Activated naive CD4-positive, alpha-beta T cell treated with anti-CD3 and anti-CD28 coated beads, Interleukin-2, amount 10 ng/mL, durations not matched to agents 7 days and 5 days (primary cell): ENCODE data around the gene PHF12.

ENCODE experiments used
- CTCF ChIA-PET: fragments of 350-600 bp; sonication (Branson Sonifier 250); formaldehyde crosslinking; loops from one replicate; lab custom pipeline; 2021; ENCODE audit warnings: antibody characterized with exemption; lab: Charles Lee
- DNase-seq: peaks from one replicate; pipeline ENCODE4 v3.0.0-alpha.2; 2020
- H3K27ac Mint-ChIP-seq: one replicate; pipeline ENCODE4 v1.8.0; 2021; ENCODE audit warnings: mild to moderate bottlenecking, moderate library complexity, mixed read lengths
- H3K27me3 Mint-ChIP-seq: one replicate; pipeline ENCODE4 v1.8.0; 2021; ENCODE audit warnings: mild to moderate bottlenecking, mixed read lengths
- H3K36me3 Mint-ChIP-seq: one replicate; pipeline ENCODE4 v1.8.0; 2021; ENCODE audit warnings: mixed read lengths
- H3K4me1 Mint-ChIP-seq: one replicate; pipeline ENCODE4 v1.8.0; 2021; ENCODE audit warnings: mixed read lengths
- H3K4me3 Mint-ChIP-seq: one replicate; pipeline ENCODE4 v1.8.0; 2021; ENCODE audit warnings: mild to moderate bottlenecking, moderate library complexity, mixed read lengths
- H3K9me3 Mint-ChIP-seq: one replicate; pipeline ENCODE4 v1.8.0; 2021; ENCODE audit warnings: mixed read lengths

Gene PHF12

GRCh38 chr17:28956112-28956511 lies 4.8 kb upstream of the PHF12 start:
- Mint-ChIP-seq H3K9me3 (no peaks in the 10 kb centered on the region), H3K4me1 (peaks cover 2% of the 10 kb centered on the region), H3K36me3 (no peaks in the 10 kb centered on the region), H3K27me3 (no peaks in the 10 kb centered on the region), H3K4me3 (no peak overlapping the region), H3K27ac (no peak overlapping the region)
- DNase-seq: no peak
- CTCF ChIA-PET: interaction anchor here (0.6 to 3.4 kb wide), 4 partner anchors 155 to 309 kb away, joined by 3 to 19 read pairs (median 6); partner anchors contain the start of gene TLCD1

GRCh38 chr17:28955408-28955807 lies 4.1 kb upstream of the PHF12 start:
- DNase-seq: no peak
- H3K9me3 Mint-ChIP-seq: no peaks in the 10 kb centered on the region

GRCh38 chr17:28954886-28955285 lies 3.6 kb upstream of the PHF12 start:
- Mint-ChIP-seq H3K27me3 (peaks cover 3% of the 10 kb centered on the region), H3K4me1 (peaks cover 2% of the 10 kb centered on the region), H3K36me3 (peaks cover 2% of the 10 kb centered on the region), H3K27ac (no peak overlapping the region), H3K9me3 (no peaks in the 10 kb centered on the region), H3K4me3 (no peak overlapping the region)
- CTCF ChIA-PET: interaction anchor here (2.3 kb wide), 1 partner anchor 162 kb away, joined by 14 read pairs; no protein-coding TSS in a partner anchor
- DNase-seq: no peak

More at GRCh38 chr17:28955408-28955807, 4.1 kb upstream of the PHF12 start:
- Mint-ChIP-seq H3K4me1 (peaks cover 2% of the 10 kb centered on the region), H3K27me3 (peaks cover 3% of the 10 kb centered on the region), H3K36me3 (peaks cover 2% of the 10 kb centered on the region), H3K4me3 (no peak overlapping the region), H3K27ac (no peak overlapping the region)
- CTCF ChIA-PET: interaction anchor here (0.6 kb wide), 1 partner anchor 308 kb away, joined by 3 read pairs; no protein-coding TSS in a partner anchor

- Mint-ChIP-seq H3K27ac (peak overlapping the region; percentile 69), H3K4me3 (no peak overlapping the region), H3K9me3 (no peaks in the 10 kb centered on the region), H3K36me3 (peaks cover 8% of the 10 kb centered on the region), H3K27me3 (peaks cover 3% of the 10 kb centered on the region), H3K4me1 (peaks cover 5% of the 10 kb centered on the region)
- DNase-seq: peak; percentile 71
- CTCF ChIA-PET: interaction anchor here (0.6 to 2.9 kb wide), 31 partner anchors 8 to 310 kb away, joined by 3 to 43 read pairs (median 5); partner anchors contain the start of genes NEK8, RPL23A and TLCD1
Measured at GRCh38 chr17:28953444-28954118, 2.3 kb upstream of the PHF12 start.

GRCh38 chr17:28951991-28952975 lies 965 bp upstream of the PHF12 start:
- Mint-ChIP-seq H3K27me3 (peaks cover 3% of the 10 kb centered on the region), H3K4me3 (no peak overlapping the region), H3K36me3 (peaks cover 19% of the 10 kb centered on the region), H3K4me1 (peaks cover 18% of the 10 kb centered on the region), H3K27ac (no peak overlapping the region), H3K9me3 (no peaks in the 10 kb centered on the region)
- peak; percentile 98 for DNase-seq
- CTCF ChIA-PET: interaction anchor here (0.6 to 4.1 kb wide), 21 partner anchors 9 to 240 kb away, joined by 3 to 43 read pairs (median 6); partner anchors contain the start of genes NEK8, RPL23A and TLCD1

GRCh38 chr17:28950752-28951427 lies 428 bp downstream of the PHF12 start:
- Mint-ChIP-seq H3K36me3 (peaks cover 25% of the 10 kb centered on the region), H3K4me3 (peak overlapping the region; percentile 94), H3K9me3 (no peaks in the 10 kb centered on the region), H3K4me1 (peaks cover 32% of the 10 kb centered on the region), H3K27ac (peak overlapping the region; percentile 97), H3K27me3 (peaks cover 3% of the 10 kb centered on the region)
- DNase-seq: no peak
- CTCF ChIA-PET: interaction anchor here (0.6 to 4.1 kb wide), 9 partner anchors 14 to 225 kb away, joined by 3 to 21 read pairs (median 5); partner anchors contain the start of genes FLOT2 and TLCD1

- DNase-seq: peak; percentile 74
Measured at GRCh38 chr17:28950017-28950751, 1.1 kb downstream of the PHF12 start.

GRCh38 chr17:28949185-28950016 lies 1.9 kb downstream of the PHF12 start:
- H3K27me3 Mint-ChIP-seq: peaks cover 3% of the 10 kb centered on the region
- H3K4me3 Mint-ChIP-seq: peak overlapping the region; percentile 94
- no peaks in the 10 kb centered on the region for H3K9me3 Mint-ChIP-seq
- H3K27ac Mint-ChIP-seq: peak overlapping the region; percentile 97
- peak; percentile 68 for DNase-seq
- peaks cover 34% of the 10 kb centered on the region for H3K36me3 Mint-ChIP-seq
- CTCF ChIA-PET: interaction anchor here (0.9 to 4.1 kb wide), 12 partner anchors 12 to 223 kb away, joined by 3 to 21 read pairs (median 4); partner anchors contain the start of genes DHRS13, FLOT2 and TLCD1
- H3K4me1 Mint-ChIP-seq: peaks cover 44% of the 10 kb centered on the region

More at GRCh38 chr17:28950017-28950751, 1.1 kb downstream of the PHF12 start:
- H3K9me3 Mint-ChIP-seq: no peaks in the 10 kb centered on the region
- H3K36me3 Mint-ChIP-seq: peaks cover 30% of the 10 kb centered on the region
- H3K27ac Mint-ChIP-seq: peak overlapping the region; percentile 97
- H3K27me3 Mint-ChIP-seq: peaks cover 3% of the 10 kb centered on the region
- CTCF ChIA-PET: interaction anchor here (0.9 to 4.1 kb wide), 10 partner anchors 16 to 223 kb away, joined by 3 to 21 read pairs (median 5); partner anchors contain the start of genes DHRS13, FLOT2 and TLCD1
- peak overlapping the region; percentile 94 for H3K4me3 Mint-ChIP-seq
- peaks cover 39% of the 10 kb centered on the region for H3K4me1 Mint-ChIP-seq

- peaks cover 35% of the 10 kb centered on the region for H3K36me3 Mint-ChIP-seq
- peaks cover 47% of the 10 kb centered on the region for H3K4me1 Mint-ChIP-seq
- CTCF ChIA-PET: interaction anchor here (1.2 to 4.1 kb wide), 5 partner anchors 11 to 222 kb away, joined by 3 to 21 read pairs (median 6); partner anchors contain the start of genes FLOT2 and TLCD1
- DNase-seq: peak; percentile 26
- H3K27me3 Mint-ChIP-seq: peaks cover 3% of the 10 kb centered on the region
- H3K9me3 Mint-ChIP-seq: no peaks in the 10 kb centered on the region
- peak overlapping the region; percentile 97 for H3K27ac Mint-ChIP-seq
- H3K4me3 Mint-ChIP-seq: peak overlapping the region; percentile 94
Measured at GRCh38 chr17:28948873-28949184, 2.5 kb downstream of the PHF12 start.

- CTCF ChIA-PET: interaction anchor here (0.7 to 4.1 kb wide), 4 partner anchors 11 to 221 kb away, joined by 3 to 21 read pairs (median 3); partner anchors contain the start of gene TLCD1
- peaks cover 3% of the 10 kb centered on the region for H3K27me3 Mint-ChIP-seq
- H3K4me1 Mint-ChIP-seq: peaks cover 48% of the 10 kb centered on the region
- peak overlapping the region; percentile 94 for H3K4me3 Mint-ChIP-seq
- H3K9me3 Mint-ChIP-seq: no peaks in the 10 kb centered on the region
- DNase-seq: no peak
- peaks cover 40% of the 10 kb centered on the region for H3K36me3 Mint-ChIP-seq
- H3K27ac Mint-ChIP-seq: peak overlapping the region; percentile 97
Measured at GRCh38 chr17:28948342-28948741, 3.0 kb downstream of the PHF12 start.

GRCh38 chr17:28947639-28948038 lies 3.7 kb downstream of the PHF12 start:
- DNase-seq: no peak
- H3K27ac Mint-ChIP-seq: peak overlapping the region; percentile 97
- H3K36me3 Mint-ChIP-seq: peaks cover 45% of the 10 kb centered on the region
- peaks cover 3% of the 10 kb centered on the region for H3K27me3 Mint-ChIP-seq
- H3K4me1 Mint-ChIP-seq: peaks cover 48% of the 10 kb centered on the region
- no peaks in the 10 kb centered on the region for H3K9me3 Mint-ChIP-seq
- CTCF ChIA-PET: interaction anchor here (0.7 kb wide), 1 partner anchor 20 kb away, joined by 3 read pairs; no protein-coding TSS in a partner anchor
- peak overlapping the region; percentile 94 for H3K4me3 Mint-ChIP-seq

- DNase-seq: no peak
- peaks cover 50% of the 10 kb centered on the region for H3K36me3 Mint-ChIP-seq
- H3K4me1 Mint-ChIP-seq: peaks cover 54% of the 10 kb centered on the region
- H3K27me3 Mint-ChIP-seq: peaks cover 3% of the 10 kb centered on the region
- no peaks in the 10 kb centered on the region for H3K9me3 Mint-ChIP-seq
- H3K4me3 Mint-ChIP-seq: peak overlapping the region; percentile 13
- CTCF ChIA-PET: interaction anchor here (1.1 to 1.4 kb wide), 3 partner anchors 19 to 43 kb away, joined by 3 to 4 read pairs (median 3); no protein-coding TSS in a partner anchor
- H3K27ac Mint-ChIP-seq: peak overlapping the region; percentile 83
Measured at GRCh38 chr17:28946239-28946638, 5.1 kb downstream of the PHF12 start.
